Measurements from ENCODE around the gene WDR18.

GRCh38 chr19:1019980-1020867 is 36.1 kb downstream of the WDR18 start:
- TF ChIP-seq CTCF (IDR thresholded peaks at IDR 0.05), result no peak
- TF ChIP-seq ZFX (IDR thresholded peaks at IDR 0.05; ENCODE audit: borderline replicate concordance), result no peak
